ENCODE results near the gene RIMS4. TPM values are rescaled to one million over a fixed set of nuclear protein-coding genes. Genes with fewer than 3 reads are reported as not detected.

RIMS4 gene
- total RNA-seq, 4 donors from 2014 or later: 0.62 to 1.2 (median 0.64) TPM; not detected in 1

DNA sequence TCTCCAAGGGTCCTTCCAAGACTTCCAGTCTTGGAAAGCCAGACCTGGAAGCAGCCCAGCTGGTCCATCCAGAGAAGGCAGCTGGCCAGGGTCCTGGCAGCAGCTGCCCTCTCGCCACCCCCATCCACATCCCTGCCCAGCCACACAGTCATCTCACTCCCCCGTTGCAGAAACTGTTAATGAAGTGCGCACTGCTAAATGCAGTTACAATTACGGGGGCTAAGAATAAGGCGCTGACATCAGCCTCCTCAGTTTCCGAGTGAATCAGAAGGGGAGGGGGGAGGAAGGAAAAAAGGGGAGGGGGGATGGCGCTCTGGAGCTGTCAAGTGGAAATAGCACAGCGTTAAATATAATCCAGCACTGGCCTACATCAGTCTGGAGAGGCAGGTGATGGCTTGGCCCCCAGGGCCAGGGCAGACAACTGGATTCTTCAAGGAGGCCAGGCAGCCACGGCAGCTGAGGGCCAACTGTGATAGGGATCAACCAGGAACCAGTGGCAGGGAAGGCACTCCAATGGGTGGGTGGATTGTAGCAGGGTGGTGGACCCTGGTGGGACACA is 6.9 kb downstream of the RIMS4 start:
- Histone ChIP-seq H3K27ac (no peak overlapping the region), H3K27me3 (peaks cover 37% of the 10 kb centered on the region), H3K4me3 (no peak overlapping the region), H3K4me1 (no peaks in the 10 kb centered on the region), H3K36me3 (no peaks in the 10 kb centered on the region), H3K9me3 (no peaks in the 10 kb centered on the region)
- TF ChIP-seq, protein P1, sequence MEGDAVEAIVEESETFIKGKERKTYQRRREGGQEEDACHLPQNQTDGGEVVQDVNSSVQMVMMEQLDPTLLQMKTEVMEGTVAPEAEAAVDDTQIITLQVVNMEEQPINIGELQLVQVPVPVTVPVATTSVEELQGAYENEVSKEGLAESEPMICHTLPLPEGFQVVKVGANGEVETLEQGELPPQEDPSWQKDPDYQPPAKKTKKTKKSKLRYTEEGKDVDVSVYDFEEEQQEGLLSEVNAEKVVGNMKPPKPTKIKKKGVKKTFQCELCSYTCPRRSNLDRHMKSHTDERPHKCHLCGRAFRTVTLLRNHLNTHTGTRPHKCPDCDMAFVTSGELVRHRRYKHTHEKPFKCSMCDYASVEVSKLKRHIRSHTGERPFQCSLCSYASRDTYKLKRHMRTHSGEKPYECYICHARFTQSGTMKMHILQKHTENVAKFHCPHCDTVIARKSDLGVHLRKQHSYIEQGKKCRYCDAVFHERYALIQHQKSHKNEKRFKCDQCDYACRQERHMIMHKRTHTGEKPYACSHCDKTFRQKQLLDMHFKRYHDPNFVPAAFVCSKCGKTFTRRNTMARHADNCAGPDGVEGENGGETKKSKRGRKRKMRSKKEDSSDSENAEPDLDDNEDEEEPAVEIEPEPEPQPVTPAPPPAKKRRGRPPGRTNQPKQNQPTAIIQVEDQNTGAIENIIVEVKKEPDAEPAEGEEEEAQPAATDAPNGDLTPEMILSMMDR (IDR thresholded peaks at IDR 0.05): no peak
- TF ChIP-seq POLR2A (IDR thresholded peaks at IDR 0.05): no peak
- TF ChIP-seq EP300 (IDR thresholded peaks at IDR 0.05): no peak
- DNase-seq (ENCODE audit: low spot score in 2 of 2): no peak
- WGBS: 38% methylated on average over 8 of the region's 9 CpGs

DNA sequence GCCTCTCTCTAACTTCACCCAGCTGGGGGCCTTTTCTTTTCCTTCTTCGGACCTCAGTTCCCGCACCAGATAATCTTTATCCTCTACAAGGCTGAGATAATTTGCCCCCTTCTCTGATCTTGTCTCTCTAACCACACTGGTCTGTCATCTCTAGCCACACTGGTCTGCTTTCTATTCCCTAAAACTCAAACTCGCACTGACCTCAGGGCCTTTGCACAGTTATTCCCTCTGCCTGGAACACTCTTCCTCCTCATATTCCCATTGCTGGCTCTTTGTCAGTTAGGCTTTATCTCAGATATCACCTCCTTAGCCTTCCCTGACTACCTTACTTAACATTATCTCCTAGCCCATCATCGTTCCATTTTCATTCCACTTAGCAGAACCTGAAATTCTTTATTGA is 7.6 kb downstream of the RIMS4 start:
- WGBS: 96% methylated on average over 4 of the region's 4 CpGs
- no peak overlapping the region for H3K4me3 ChIP-seq
- TF ChIP-seq POLR2AphosphoS5 (IDR thresholded peaks at IDR 0.05) (no peak), POLR2A (IDR thresholded peaks at IDR 0.05) (no peak), EP300 (IDR thresholded peaks at IDR 0.05) (no peak)
- TF ChIP-seq, protein P1 (IDR thresholded peaks at IDR 0.05): no peak

DNA sequence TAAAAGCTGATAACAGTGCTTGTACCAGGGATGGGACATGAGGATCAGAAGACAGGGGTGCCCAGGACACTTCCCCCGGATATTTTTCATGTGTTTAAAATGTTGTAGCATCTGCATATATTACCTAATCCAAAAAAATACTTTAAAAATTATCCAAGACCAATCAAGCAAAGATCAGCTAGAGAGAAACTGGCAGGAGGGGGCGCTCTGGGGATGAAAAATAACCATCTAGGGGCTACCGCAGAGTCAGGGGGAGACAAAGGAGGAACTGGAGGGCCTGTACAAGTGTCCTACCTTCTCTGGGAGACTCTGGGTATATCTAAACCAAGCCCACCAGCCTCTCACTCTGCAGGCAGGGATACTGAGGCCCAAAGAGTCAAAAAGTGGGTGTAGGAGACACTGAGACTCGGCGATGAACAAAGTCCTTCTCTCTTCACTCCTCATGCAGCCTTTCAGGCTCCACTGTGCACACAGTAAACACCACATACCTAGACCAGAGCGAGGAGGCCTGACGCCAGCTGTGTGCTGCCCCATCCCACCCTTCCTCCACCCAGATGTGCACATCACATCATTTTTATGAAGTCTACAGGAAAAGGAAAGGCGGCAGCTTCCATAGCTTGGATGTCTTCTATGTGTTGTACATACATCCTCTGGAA is 9.8 kb downstream of the RIMS4 start:
- TF ChIP-seq POLR2AphosphoS5 (IDR thresholded peaks at IDR 0.05): no peak
- TF ChIP-seq POLR2A (IDR thresholded peaks at IDR 0.05): no peak
- TF ChIP-seq, protein P1 (IDR thresholded peaks at IDR 0.05): no peak
- TF ChIP-seq EP300 (IDR thresholded peaks at IDR 0.05): no peak
- H3K4me1 ChIP-seq: no peaks in the 10 kb centered on the region
- H3K27ac ChIP-seq: no peak overlapping the region
- 85% methylated on average over 8 of the region's 8 CpGs for WGBS
- H3K27me3 ChIP-seq: peaks cover 16% of the 10 kb centered on the region
- no peak overlapping the region for H3K4me3 ChIP-seq
- DNase-seq (ENCODE audit: low spot score in 2 of 2): no peak
- H3K9me3 ChIP-seq: no peaks in the 10 kb centered on the region
- no peaks in the 10 kb centered on the region for H3K36me3 ChIP-seq

More for the DNA sequence above, 7.6 kb downstream of the RIMS4 start:
- Histone ChIP-seq H3K4me1 (no peaks in the 10 kb centered on the region), H3K36me3 (no peaks in the 10 kb centered on the region), H3K27me3 (peaks cover 34% of the 10 kb centered on the region), H3K9me3 (no peaks in the 10 kb centered on the region), H3K27ac (no peak overlapping the region)
- DNase-seq (ENCODE audit: low spot score in 2 of 2): no peak

DNA sequence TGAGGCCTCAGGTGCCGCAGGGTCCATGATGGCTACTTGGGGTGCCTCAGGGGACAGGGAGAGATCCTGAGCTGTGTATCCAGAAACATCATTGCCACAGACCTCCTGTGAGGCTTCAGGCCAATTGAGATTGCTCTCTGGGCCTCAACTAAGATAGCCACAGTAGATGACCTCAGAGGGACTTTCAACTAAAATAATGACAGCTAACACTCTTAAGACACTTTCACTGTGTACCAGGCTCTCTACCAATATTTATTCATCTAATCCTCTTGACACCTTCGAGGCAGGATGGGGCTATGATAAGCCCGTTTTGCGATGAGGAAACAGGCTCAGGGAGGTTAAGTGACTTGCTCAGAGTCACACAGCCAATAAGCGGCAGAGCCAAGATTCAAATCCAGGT is 10.7 kb downstream of the RIMS4 start:
- H3K27me3 ChIP-seq: peaks cover 12% of the 10 kb centered on the region
- H3K9me3 ChIP-seq: no peaks in the 10 kb centered on the region
- 90% methylated on average over 5 of the region's 5 CpGs for WGBS
- TF ChIP-seq POLR2A (IDR thresholded peaks at IDR 0.05): no peak
- TF ChIP-seq EP300 (IDR thresholded peaks at IDR 0.05): no peak
- TF ChIP-seq POLR2AphosphoS5 (IDR thresholded peaks at IDR 0.05): no peak
- TF ChIP-seq, protein P1 (IDR thresholded peaks at IDR 0.05): no peak
- H3K4me3 ChIP-seq: no peak overlapping the region
- DNase-seq (ENCODE audit: low spot score in 2 of 2): no peak
- H3K27ac ChIP-seq: no peak overlapping the region
- H3K36me3 ChIP-seq: no peaks in the 10 kb centered on the region
- H3K4me1 ChIP-seq: no peaks in the 10 kb centered on the region

DNA sequence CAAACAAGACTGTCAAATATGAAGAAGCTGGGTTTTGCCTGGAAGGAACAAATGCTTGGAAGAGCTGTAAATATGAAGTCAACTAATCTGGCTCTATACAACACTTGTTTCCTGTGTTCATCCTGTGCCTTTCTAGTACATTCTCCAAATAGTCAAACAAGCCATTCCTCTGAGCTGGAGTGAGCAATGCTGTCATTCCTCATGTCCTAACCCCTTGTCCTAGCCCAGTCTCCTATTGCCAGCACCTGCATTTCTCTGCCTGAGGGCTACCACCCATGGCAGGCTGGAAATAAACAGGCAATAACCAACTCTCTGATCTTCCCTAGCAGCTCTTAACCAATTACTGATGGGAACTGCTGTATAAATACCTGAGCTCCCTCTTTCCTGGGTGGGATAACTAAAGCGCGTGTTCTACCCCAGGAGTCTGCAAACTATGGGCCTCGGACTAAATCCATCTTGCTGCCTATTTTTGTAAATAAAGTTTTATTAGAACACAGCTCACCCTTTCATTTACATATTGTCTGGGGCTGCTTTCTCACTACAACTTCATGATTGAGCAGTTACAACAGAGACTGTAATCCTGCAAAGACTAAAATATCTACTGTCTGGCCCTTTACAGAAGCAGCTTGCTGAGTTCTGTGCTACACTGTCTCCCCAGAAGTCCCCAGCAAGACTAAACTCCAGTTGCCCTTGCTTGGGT is 13.4 kb downstream of the RIMS4 start:
- H3K9me3 ChIP-seq: no peaks in the 10 kb centered on the region
- DNase-seq (ENCODE audit: low spot score in 2 of 2): no peak
- H3K4me3 ChIP-seq: no peak overlapping the region
- no peak overlapping the region for H3K27ac ChIP-seq
- TF ChIP-seq EP300 (IDR thresholded peaks at IDR 0.05) (no peak), POLR2A (IDR thresholded peaks at IDR 0.05) (no peak), POLR2AphosphoS5 (IDR thresholded peaks at IDR 0.05) (no peak)
- TF ChIP-seq, protein P1 (IDR thresholded peaks at IDR 0.05): no peak
- no peaks in the 10 kb centered on the region for H3K4me1 ChIP-seq
- no peaks in the 10 kb centered on the region for H3K36me3 ChIP-seq
- 67% methylated on average over 3 of the region's 3 CpGs for WGBS
- peaks cover 5% of the 10 kb centered on the region for H3K27me3 ChIP-seq
